ENCODE data around the gene ARL15.
"Not testable (repeated sequence)": the region's sequence is repeated elsewhere in the genome, so short reads cannot be mapped to it uniquely, and the experiment has no call there.

Gene ARL15

GRCh38 chr5:53987101-53987500, 323.3 kb downstream of the ARL15 start:
- H3K4me3 ChIP-seq (ENCODE audit: low read depth, low read length) = no peak overlapping the region
- no peak for DNase-seq (ENCODE audit: low read depth)
- TF ChIP-seq CTCF (IDR thresholded peaks at IDR 0.05; ENCODE audit: insufficient read depth, low read depth, low read length, missing control alignments) = no peak

- DNase-seq (ENCODE audit: low read depth) = no peak
- H3K4me3 ChIP-seq (ENCODE audit: low read depth, low read length) = no peak overlapping the region
- no peak for TF ChIP-seq CTCF (IDR thresholded peaks at IDR 0.05; ENCODE audit: insufficient read depth, low read depth, low read length, missing control alignments)
Observed at GRCh38 chr5:53985796-53986195, 324.6 kb downstream of the ARL15 start.

- no peak for DNase-seq (ENCODE audit: low read depth)
- no peak overlapping the region for H3K4me3 ChIP-seq (ENCODE audit: low read depth, low read length)
- no peak for TF ChIP-seq CTCF (IDR thresholded peaks at IDR 0.05; ENCODE audit: insufficient read depth, low read depth, low read length, missing control alignments)
Observed at GRCh38 chr5:53984971-53985370, 325.4 kb downstream of the ARL15 start.

GRCh38 chr5:53983568-53984460, 326.6 kb downstream of the ARL15 start:
- no peak for DNase-seq (ENCODE audit: low read depth)
- no peak overlapping the region for H3K4me3 ChIP-seq (ENCODE audit: low read depth, low read length)
- no peak for TF ChIP-seq CTCF (IDR thresholded peaks at IDR 0.05; ENCODE audit: insufficient read depth, low read depth, low read length, missing control alignments)

GRCh38 chr5:53982319-53982718, 328.1 kb downstream of the ARL15 start:
- H3K4me3 ChIP-seq (ENCODE audit: low read depth, low read length); DNase-seq (ENCODE audit: low read depth): not testable (repeated sequence)

GRCh38 chr5:53980061-53980460, 330.3 kb downstream of the ARL15 start:
- H3K4me3 ChIP-seq (ENCODE audit: low read depth, low read length) = no peak overlapping the region
- no peak for DNase-seq (ENCODE audit: low read depth)
- TF ChIP-seq CTCF (IDR thresholded peaks at IDR 0.05; ENCODE audit: insufficient read depth, low read depth, low read length, missing control alignments) = no peak

- H3K4me3 ChIP-seq (ENCODE audit: low read depth, low read length) = no peak overlapping the region
- no peak for TF ChIP-seq CTCF (IDR thresholded peaks at IDR 0.05; ENCODE audit: insufficient read depth, low read depth, low read length, missing control alignments)
- no peak for DNase-seq (ENCODE audit: low read depth)
Observed at GRCh38 chr5:53974021-53974420, 336.4 kb downstream of the ARL15 start.

All from GM12865 (cell line).